Esophagus (tissue), 2 donors: ENCODE measurements around the gene TRIM7. TPM values are rescaled to one million over a fixed set of nuclear protein-coding genes. Genes with fewer than 3 reads are reported as not detected.

Experiments
- H3K27ac ChIP-seq, 2 donors: one replicate each; pipeline ENCODE4 v1.5.1; 2013; ENCODE audit warnings: low read depth in 2 of 2, mild to moderate bottlenecking in 2 of 2, inconsistent platforms in 1 of 2, low read length in 1 of 2, moderate library complexity in 1 of 2
- H3K27me3 ChIP-seq, 2 donors: one replicate each; pipeline ENCODE4 v1.6.1; 2013; ENCODE audit warnings: low read length in 2 of 2, control low read depth in 1 of 2, mild to moderate bottlenecking in 1 of 2; ENCODE audit not compliant: insufficient read depth in 2 of 2, control insufficient read depth in 1 of 2
- H3K36me3 ChIP-seq, 2 donors: one replicate each; pipeline ENCODE4 v1.6.1; 2013; ENCODE audit warnings: low read length in 1 of 2; ENCODE audit not compliant: control insufficient read depth in 2 of 2, insufficient read depth in 2 of 2
- H3K4me1 ChIP-seq, 2 donors: one replicate each; pipeline ENCODE4 v1.6.1; 2013; ENCODE audit warnings: low read length in 1 of 2; ENCODE audit not compliant: control insufficient read depth in 2 of 2, insufficient read depth in 2 of 2
- H3K4me3 ChIP-seq, 2 donors: one replicate each; pipeline ENCODE4 v1.5.1; 2013; ENCODE audit warnings: low read length in 2 of 2, mild to moderate bottlenecking in 2 of 2, low read depth in 1 of 2, moderate library complexity in 1 of 2
- H3K9me3 ChIP-seq, 2 donors: one replicate each; pipeline ENCODE4 v1.6.1; 2013; ENCODE audit warnings: mild to moderate bottlenecking in 2 of 2, low read depth in 1 of 2, low read length in 1 of 2, moderate library complexity in 1 of 2; ENCODE audit not compliant: control insufficient read depth in 2 of 2, insufficient read depth in 1 of 2
- WGBS, 2 donors: extraction: QIAGEN DNeasy Blood & Tissue Kit; methylation state at CpG; one replicate each; pipeline ENCODE4 v1.1.7; 2013; 5-methylcytosine and 5-hydroxymethylcytosine counted together
- polyA plus RNA-seq, 2 donors: library from polyadenylated mRNA; stranded (reverse); fragments of 200-250 nt; gene quantifications; one replicate each; pipeline ENCODE4 v1.2.3, GENCODE V29; 2013
- donor health status: healthy with polysubstance abuse.
- donor health status: Bipolar disorder and iron deficiency.

The TRIM7 gene
- polyA plus RNA-seq, 2 donors: 26.9 to 33.8 TPM

- H3K9me3 ChIP-seq: no peaks in the 10 kb centered on the region
- no peak overlapping the region for H3K27ac ChIP-seq
- H3K4me3 ChIP-seq: no peak overlapping the region
- H3K27me3 ChIP-seq: no peaks in the 10 kb centered on the region
- H3K4me1 ChIP-seq: peaks cover 0 to 10% of the 10 kb centered on the region in 2 donors
- 89 to 91% methylated on average over 9 of the region's 9 CpGs for WGBS, 2 donors
- H3K36me3 ChIP-seq: peaks cover 22 to 54% of the 10 kb centered on the region in 2 donors
Observed at GRCh38 chr5:181239062-181239663, 34.2 kb upstream of the TRIM7 start.

DNA sequence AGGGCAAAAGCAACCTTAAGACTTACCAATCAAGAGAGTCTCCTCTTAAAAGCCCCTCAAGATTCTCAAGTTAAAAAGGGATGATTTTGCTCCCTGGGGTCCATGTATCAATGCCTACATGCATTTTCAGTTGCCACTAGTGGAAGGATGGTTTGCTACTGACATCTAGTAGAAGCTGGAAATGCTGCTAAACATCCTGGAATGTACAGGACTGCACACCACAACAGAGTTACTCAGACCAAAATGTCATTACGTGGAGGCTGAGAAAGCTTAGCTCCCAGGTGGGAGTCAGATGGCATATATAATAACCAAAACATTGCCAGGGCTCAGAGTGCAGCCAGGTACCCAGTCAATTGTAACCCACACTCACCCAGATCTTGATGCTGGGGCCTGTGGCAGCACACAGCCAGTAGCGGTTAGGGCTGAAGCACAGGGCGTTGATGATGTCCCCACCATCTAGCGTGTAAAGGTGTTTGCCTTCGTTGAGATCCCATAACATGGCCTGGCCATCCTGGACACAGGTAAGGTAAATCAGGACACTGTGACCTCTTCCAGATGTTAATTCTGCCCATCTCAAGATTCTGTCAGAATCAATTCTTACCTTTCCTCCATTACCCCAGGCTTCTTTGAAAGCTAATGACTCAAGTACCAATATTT is 32.9 kb upstream of the TRIM7 start:
- Histone ChIP-seq H3K36me3 (peaks cover 22 to 61% of the 10 kb centered on the region in 2 donors), H3K4me1 (peaks cover 0 to 10% of the 10 kb centered on the region in 2 donors), H3K9me3 (no peaks in the 10 kb centered on the region), H3K4me3 (no peak overlapping the region), H3K27ac (no peak overlapping the region), H3K27me3 (no peaks in the 10 kb centered on the region)
- WGBS, 2 donors: 89 to 95% methylated on average over 5 of the region's 5 CpGs

GRCh38 chr5:181236954-181237641 is 32.1 kb upstream of the TRIM7 start:
- Histone ChIP-seq H3K4me1 (peaks cover 0 to 7% of the 10 kb centered on the region in 2 donors), H3K27ac (no peak overlapping the region), H3K27me3 (no peaks in the 10 kb centered on the region), H3K4me3 (no peak overlapping the region), H3K36me3 (peaks cover 22 to 66% of the 10 kb centered on the region in 2 donors), H3K9me3 (no peaks in the 10 kb centered on the region)
- WGBS, 2 donors: 80 to 84% methylated on average over 10 of the region's 10 CpGs

DNA sequence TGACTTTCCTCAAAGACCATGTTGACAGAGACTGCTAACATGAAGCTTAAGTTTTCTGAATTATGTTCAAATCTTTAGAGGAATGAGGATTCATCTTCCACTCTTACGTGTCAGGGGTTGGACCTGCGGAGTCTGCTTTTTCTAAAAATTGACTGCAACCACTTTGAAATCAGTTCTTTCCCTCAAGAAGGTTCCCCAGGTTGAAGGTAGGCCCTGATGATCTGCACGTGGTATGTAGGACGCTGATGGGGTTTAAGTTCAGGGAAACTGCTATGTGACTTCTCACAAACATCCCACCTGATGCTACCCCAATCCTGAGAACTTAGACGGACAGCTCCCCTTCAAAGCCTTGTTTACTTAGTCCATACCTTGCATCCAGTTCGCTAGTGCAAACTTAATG is 31.5 kb upstream of the TRIM7 start:
- Histone ChIP-seq H3K9me3 (no peaks in the 10 kb centered on the region), H3K36me3 (peaks cover 16 to 61% of the 10 kb centered on the region in 2 donors), H3K27me3 (no peaks in the 10 kb centered on the region), H3K4me3 (no peak overlapping the region), H3K27ac (no peak overlapping the region), H3K4me1 (peaks cover 0 to 2% of the 10 kb centered on the region in 2 donors)
- WGBS, 2 donors: 74 to 88% methylated on average over 6 of the region's 6 CpGs

GRCh38 chr5:181235689-181236366 is 30.8 kb upstream of the TRIM7 start:
- no peaks in the 10 kb centered on the region for H3K9me3 ChIP-seq
- no peaks in the 10 kb centered on the region for H3K4me1 ChIP-seq
- no peak overlapping the region for H3K27ac ChIP-seq
- no peak overlapping the region for H3K4me3 ChIP-seq
- 69 to 73% methylated on average over 5 of the region's 5 CpGs for WGBS, 2 donors
- H3K36me3 ChIP-seq: peaks cover 16 to 59% of the 10 kb centered on the region in 2 donors
- H3K27me3 ChIP-seq: no peaks in the 10 kb centered on the region

DNA sequence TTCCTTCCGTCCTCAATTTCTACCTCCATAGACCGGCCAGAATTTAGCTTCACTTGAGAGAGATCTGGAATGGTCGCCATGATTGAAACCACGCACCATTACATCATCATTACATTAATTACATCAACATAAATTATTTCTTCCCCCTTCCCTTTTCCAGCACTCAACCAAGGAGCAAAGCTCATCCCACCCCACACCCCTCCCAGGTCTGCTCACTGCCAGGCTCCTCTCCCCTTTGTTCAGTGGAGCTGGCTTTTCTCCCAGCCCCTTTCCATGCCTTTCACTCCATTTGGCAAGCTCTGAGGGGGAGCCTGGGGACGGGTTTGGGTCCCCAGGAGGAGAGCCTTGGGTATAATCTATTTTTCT is 30.3 kb upstream of the TRIM7 start:
- no peaks in the 10 kb centered on the region for H3K27me3 ChIP-seq
- peaks cover 18 to 62% of the 10 kb centered on the region in 2 donors for H3K36me3 ChIP-seq
- no peaks in the 10 kb centered on the region for H3K9me3 ChIP-seq
- no peak overlapping the region for H3K27ac ChIP-seq
- H3K4me3 ChIP-seq: no peak overlapping the region
- 81 to 83% methylated on average over 5 of the region's 5 CpGs for WGBS, 2 donors
- no peaks in the 10 kb centered on the region for H3K4me1 ChIP-seq

DNA sequence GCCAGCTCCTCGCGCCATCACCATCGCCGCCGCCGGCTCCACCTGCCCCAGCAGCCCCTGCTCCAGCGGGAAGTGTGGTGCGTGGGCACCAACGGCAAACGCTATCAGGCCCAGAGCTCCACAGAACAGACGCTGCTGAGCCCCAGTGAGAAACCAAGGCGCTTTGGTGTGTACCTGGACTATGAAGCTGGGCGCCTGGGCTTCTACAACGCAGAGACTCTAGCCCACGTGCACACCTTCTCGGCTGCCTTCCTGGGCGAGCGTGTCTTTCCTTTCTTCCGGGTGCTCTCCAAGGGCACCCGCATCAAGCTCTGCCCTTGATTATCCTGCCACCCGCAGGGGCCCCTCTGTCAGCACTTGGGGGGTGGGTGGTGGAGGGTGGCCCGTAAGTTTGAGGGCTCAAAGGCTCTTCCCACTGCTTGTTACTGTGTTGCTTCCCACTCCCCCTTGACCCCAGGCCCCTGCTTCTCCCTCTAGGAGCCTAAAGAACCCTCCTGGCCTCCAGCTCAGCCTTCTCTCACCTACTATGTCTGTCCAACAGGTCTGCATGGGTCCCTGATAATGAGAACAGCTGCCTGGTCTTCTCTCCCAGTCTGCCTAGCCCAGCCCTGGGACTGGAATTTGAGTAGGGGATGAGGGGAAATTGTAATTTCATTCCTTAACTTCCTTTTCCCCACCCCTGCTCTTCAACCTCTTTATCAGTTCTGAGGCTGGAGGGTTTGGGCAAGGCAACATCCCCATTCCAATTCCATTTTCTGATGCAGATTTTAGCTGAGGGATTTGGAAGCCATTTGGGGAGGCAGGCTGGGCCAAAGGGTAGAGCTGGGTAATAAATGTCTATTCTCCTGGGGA is 29.7 kb upstream of the TRIM7 start:
- H3K27me3 ChIP-seq: no peaks in the 10 kb centered on the region
- H3K4me3 ChIP-seq: no peak overlapping the region
- no peaks in the 10 kb centered on the region for H3K9me3 ChIP-seq
- peaks cover 18 to 62% of the 10 kb centered on the region in 2 donors for H3K36me3 ChIP-seq
- H3K4me1 ChIP-seq: no peaks in the 10 kb centered on the region
- 85% methylated on average over 22 of the region's 22 CpGs for WGBS, 2 donors
- H3K27ac ChIP-seq: no peak overlapping the region

DNA sequence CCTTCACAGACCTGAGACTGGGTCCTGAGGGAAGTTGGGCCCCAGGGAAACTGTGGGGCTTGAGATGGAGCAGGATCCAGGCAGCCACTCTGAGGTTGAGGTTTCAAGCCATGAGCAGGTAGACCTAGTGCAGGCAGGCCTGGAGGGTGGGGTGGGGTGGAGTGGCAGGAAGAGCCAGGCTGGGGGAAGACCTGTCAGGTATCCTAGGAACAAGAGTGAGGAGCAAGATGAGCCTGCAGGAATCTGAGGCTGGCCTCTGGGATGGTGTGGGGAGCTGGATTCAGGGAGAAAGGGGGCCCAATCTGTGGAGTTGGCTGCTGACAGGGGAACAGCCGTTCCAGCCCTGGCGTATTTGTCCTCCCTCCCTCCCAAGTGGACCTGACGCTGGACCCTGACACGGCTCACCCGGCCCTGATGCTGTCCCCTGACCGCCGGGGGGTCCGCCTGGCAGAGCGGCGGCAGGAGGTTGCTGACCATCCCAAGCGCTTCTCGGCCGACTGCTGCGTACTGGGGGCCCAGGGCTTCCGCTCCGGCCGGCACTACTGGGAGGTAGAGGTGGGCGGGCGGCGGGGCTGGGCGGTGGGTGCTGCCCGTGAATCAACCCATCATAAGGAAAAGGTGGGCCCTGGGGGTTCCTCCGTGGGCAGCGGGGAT is 28.9 kb upstream of the TRIM7 start:
- Histone ChIP-seq H3K9me3 (no peaks in the 10 kb centered on the region), H3K4me1 (no peaks in the 10 kb centered on the region), H3K4me3 (no peak overlapping the region), H3K27me3 (no peaks in the 10 kb centered on the region), H3K36me3 (peaks cover 15 to 54% of the 10 kb centered on the region in 2 donors), H3K27ac (no peak overlapping the region)
- WGBS, 2 donors: 88 to 89% methylated on average over 15 to 24 of the region's 24 CpGs
